HG02973 (cell line): ENCODE data around the gene POU6F2.

Experiments used
- ATAC-seq: cut with Tn5 transposase; IDR thresholded peaks from one replicate; pipeline ENCODE4 v1.9.1; 2021; ENCODE audit warnings: moderate library complexity; ENCODE audit not compliant: unreplicated experiment

POU6F2 gene

GRCh38 chr7:39428221-39428620 lies 450.5 kb downstream of the POU6F2 start:
- ATAC-seq: no peak

GRCh38 chr7:39429421-39429820 lies 451.7 kb downstream of the POU6F2 start:
- no peak for ATAC-seq

- no peak for ATAC-seq
Observed at GRCh38 chr7:39430441-39430840, 452.7 kb downstream of the POU6F2 start.

GRCh38 chr7:39430909-39431641 lies 453.4 kb downstream of the POU6F2 start:
- no peak for ATAC-seq

- ATAC-seq: no peak
Observed at GRCh38 chr7:39432368-39432767, 454.7 kb downstream of the POU6F2 start.

- ATAC-seq: no peak
Observed at GRCh38 chr7:39432807-39433416, 455.2 kb downstream of the POU6F2 start.

GRCh38 chr7:39433550-39433949 lies 455.8 kb downstream of the POU6F2 start:
- ATAC-seq: no peak

GRCh38 chr7:39434012-39434411 lies 456.3 kb downstream of the POU6F2 start:
- ATAC-seq: no peak

GRCh38 chr7:39446546-39446945 lies 468.8 kb downstream of the POU6F2 start:
- ATAC-seq: no peak

- ATAC-seq: no peak
Observed at GRCh38 chr7:39451901-39452300, 474.2 kb downstream of the POU6F2 start.

GRCh38 chr7:39453743-39454355 lies 476.1 kb downstream of the POU6F2 start:
- peak; percentile 74 for ATAC-seq

- ATAC-seq: no peak
Observed at GRCh38 chr7:39458061-39458745, 480.5 kb downstream of the POU6F2 start.

- ATAC-seq: no peak
Observed at GRCh38 chr7:39459636-39460035, 481.9 kb downstream of the POU6F2 start.

- no peak for ATAC-seq
Observed at GRCh38 chr7:39460486-39460885, 482.8 kb downstream of the POU6F2 start.

- no peak for ATAC-seq
Observed at GRCh38 chr7:39461263-39461820, 483.6 kb downstream of the POU6F2 start.

- no peak for ATAC-seq
Observed at GRCh38 chr7:39463252-39463651, 485.5 kb downstream of the POU6F2 start.

- peak; percentile 6 for ATAC-seq
Observed at GRCh38 chr7:39464350-39465054, 486.8 kb downstream of the POU6F2 start.

GRCh38 chr7:39465055-39465929 lies 487.6 kb downstream of the POU6F2 start:
- ATAC-seq: peak; percentile 92

- ATAC-seq: no peak
Observed at GRCh38 chr7:39468261-39468660, 490.6 kb downstream of the POU6F2 start.
